SK-N-SH (cell line): ENCODE results near the gene CENATAC. TPM values are rescaled to one million over a fixed set of nuclear protein-coding genes. Genes with fewer than 3 reads are reported as not detected.

Source experiments
- CTCF ChIA-PET: fragments of 300-600, 350-600 bp; formaldehyde crosslinking; extraction: SDS; loops from one replicate; lab custom pipeline; 2021; lab: Yijun Ruan, JAX
- POLR2A ChIA-PET: fragments of 350-600 bp; sonication (Branson Sonifier 250); formaldehyde crosslinking; extraction: SDS; loops from one replicate; lab custom pipeline; 2020; ENCODE audit warnings: antibody characterized with exemption, inconsistent platforms; lab: Yijun Ruan, JAX
- DNase-seq: peaks from one replicate; pipeline ENCODE4 v3.0.0; 2012
- H2AFZ ChIP-seq: fragments of 200-600 bp; sonication (generic); 2 replicates; pipeline ENCODE4 v1.8.1; 2016; ENCODE audit warnings: antibody characterized with exemption, mild to moderate bottlenecking, low read depth
- H3F3A ChIP-seq: fragments of 200-600 bp; sonication (generic); replicated peaks from 2 replicates; pipeline ENCODE3; 2016; ENCODE audit warnings: antibody characterized with exemption, mild to moderate bottlenecking; ENCODE audit not compliant: insufficient read depth
- H3K27ac ChIP-seq, 2 experiments: fragments of 200-500 bp in 1 of 2; fragments of 200-600 bp in 1 of 2; sonication (Bioruptor generic) in 1 of 2; sonication (generic), shearing (Covaris generic) in 1 of 2; 2 replicates each; pipeline versions ENCODE4 v1.5.1 to v1.6.1; 2014 to 2016; ENCODE audit warnings: low read depth in 2 of 2, inconsistent platforms in 1 of 2, low read length in 1 of 2, mild to moderate bottlenecking in 1 of 2, mixed read lengths in 1 of 2
- H3K27me3 ChIP-seq: fragments of 200-600 bp; sonication (generic), shearing (Covaris generic); 2 replicates; pipeline ENCODE4 v1.6.1; 2016; ENCODE audit warnings: mixed run types; ENCODE audit not compliant: insufficient read depth
- H3K36me3 ChIP-seq, 2 experiments: fragments of 200-500 bp in 1 of 2; fragments of 200-600 bp in 1 of 2; sonication (Bioruptor generic) in 1 of 2; sonication (generic) in 1 of 2; replicated peaks in 1 of 2; 2 replicates each; pipeline versions ENCODE3 to v1.5.1; 2014 to 2016; ENCODE audit warnings: low read length in 1 of 2, mild to moderate bottlenecking in 1 of 2; ENCODE audit not compliant: insufficient read depth in 2 of 2, control insufficient read depth in 1 of 2
- H3K4me1 ChIP-seq, 2 experiments: fragments of 200-500 bp in 1 of 2; fragments of 200-600 bp in 1 of 2; sonication (Bioruptor generic) in 1 of 2; sonication (generic), shearing (Covaris generic) in 1 of 2; 2 replicates each; pipeline versions ENCODE4 v1.5.1 to v1.6.1; 2014 to 2016; ENCODE audit warnings: low read depth in 1 of 2, low read length in 1 of 2, mixed run types in 1 of 2; ENCODE audit not compliant: insufficient read depth in 2 of 2, control insufficient read depth in 1 of 2
- H3K4me2 ChIP-seq: fragments of 200-600 bp; sonication (generic), shearing (Covaris generic); 2 replicates; pipeline ENCODE4 v1.6.1; 2017; ENCODE audit warnings: mixed run types
- H3K4me3 ChIP-seq, 2 experiments: fragments of 200-500 bp in 1 of 2; fragments of 200-600 bp in 1 of 2; sonication (Bioruptor generic) in 1 of 2; sonication (generic), shearing (Covaris generic) in 1 of 2; 2 replicates each; pipeline versions ENCODE4 v1.5.1 to v1.8.1; 2014 to 2016; ENCODE audit warnings: low read depth in 2 of 2, inconsistent platforms in 1 of 2, low read length in 1 of 2, mild to moderate bottlenecking in 1 of 2, mixed read lengths in 1 of 2, moderate library complexity in 1 of 2
- H3K79me2 ChIP-seq: fragments of 200-600 bp; sonication (generic); 2 replicates; pipeline ENCODE4 v1.8.1; 2017; ENCODE audit warnings: mild to moderate bottlenecking; ENCODE audit not compliant: insufficient read depth
- H3K9ac ChIP-seq: fragments of 200-600 bp; sonication (generic); 2 replicates; pipeline ENCODE4 v1.6.1; 2017; ENCODE audit warnings: mixed run types
- H3K9me2 ChIP-seq: fragments of 200-600 bp; sonication (generic); 2 replicates; pipeline ENCODE4 v1.6.1; 2017; ENCODE audit warnings: mixed run types
- H3K9me3 ChIP-seq: fragments of 200-600 bp; sonication (generic); 2 replicates; pipeline ENCODE4 v1.6.1; 2017; ENCODE audit warnings: mixed run types, mild to moderate bottlenecking, moderate library complexity
- H4K20me1 ChIP-seq: fragments of 200-600 bp; sonication (generic); 2 replicates; pipeline ENCODE4 v1.6.1; 2017; ENCODE audit warnings: mild to moderate bottlenecking, mixed run types; ENCODE audit not compliant: insufficient read depth
- CHD2 ChIP-seq: fragments of 150-350 bp; IDR thresholded peaks from 2 replicates; pipeline ENCODE4 v1.6.1; 2018; ENCODE audit warnings: low read length; ENCODE audit not compliant: partially characterized antibody
- ELF1 ChIP-seq: IDR thresholded peaks from 2 replicates; pipeline ENCODE4 v1.4.0; 2012
- EP300 ChIP-seq, 2 experiments: IDR thresholded peaks; 2 replicates each; pipeline versions ENCODE4 v1.4.0 to v1.6.1; 2012; ENCODE audit warnings: borderline replicate concordance in 1 of 2, low read depth in 1 of 2, low read length in 1 of 2
- EZH2phosphoT487 ChIP-seq: fragments of 200-600 bp; sonication (generic); IDR thresholded peaks from 2 replicates; pipeline ENCODE4 v1.6.1; 2017; ENCODE audit warnings: low read depth, mixed run types, mild to moderate bottlenecking, antibody characterized with exemption, moderate library complexity, borderline replicate concordance
- FOSL2 ChIP-seq: IDR thresholded peaks from 2 replicates; pipeline ENCODE4 v1.4.0; 2012; ENCODE audit warnings: low read depth, mild to moderate bottlenecking, moderate library complexity, borderline replicate concordance
- FOXJ3 ChIP-seq: sonication (generic); formaldehyde crosslinking; IDR thresholded peaks from 2 replicates; pipeline ENCODE4 v1.5.1; 2020; ENCODE audit warnings: mild to moderate bottlenecking, missing genetic modification reagents
- JUND ChIP-seq: IDR thresholded peaks from 2 replicates; pipeline ENCODE4 v1.4.0; 2012
- MAX ChIP-seq: IDR thresholded peaks from 2 replicates; pipeline ENCODE4 v1.4.0; 2012; ENCODE audit warnings: low read depth
- MEF2A ChIP-seq: IDR thresholded peaks from 2 replicates; pipeline ENCODE4 v1.4.0; 2012; ENCODE audit warnings: low read depth, borderline replicate concordance
- NFIC ChIP-seq: IDR thresholded peaks from 2 replicates; pipeline ENCODE4 v1.4.0; 2012; ENCODE audit warnings: borderline replicate concordance
- PBX3 ChIP-seq: IDR thresholded peaks from 2 replicates; pipeline ENCODE4; 2012
- RAD21 ChIP-seq: IDR thresholded peaks from 2 replicates; pipeline ENCODE4 v1.6.1; 2012; ENCODE audit warnings: mild to moderate bottlenecking, low read length
- RCOR1 ChIP-seq: fragments of 150-350 bp; IDR thresholded peaks from 2 replicates; pipeline ENCODE4 v1.6.1; 2017; ENCODE audit warnings: antibody characterized with exemption, low read length
- RFX5 ChIP-seq: IDR thresholded peaks from 2 replicates; pipeline ENCODE4 v1.6.1; 2012; ENCODE audit warnings: mild to moderate bottlenecking, improper control_type of control experiment, low read length
- RXRA ChIP-seq: IDR thresholded peaks from 2 replicates; pipeline ENCODE4 v1.4.0; 2012; ENCODE audit warnings: low read depth, mild to moderate bottlenecking, borderline replicate concordance
- SMC3 ChIP-seq: IDR thresholded peaks from 2 replicates; pipeline ENCODE4 v1.6.1; 2012; ENCODE audit warnings: low read depth, low read length, improper control_type of control experiment
- TAF1 ChIP-seq: IDR thresholded peaks from 2 replicates; pipeline ENCODE4 v1.6.1; 2012; ENCODE audit warnings: low read depth, mild to moderate bottlenecking, low read length, moderate library complexity, borderline replicate concordance
- TEAD4 ChIP-seq: IDR thresholded peaks from 2 replicates; pipeline ENCODE4 v1.4.0; 2012; ENCODE audit warnings: mild to moderate bottlenecking, borderline replicate concordance; ENCODE audit not compliant: insufficient read depth
- WGBS: methylation state at CpG from one replicate; pipeline ENCODE4 v1.1.6; 2017; ENCODE audit warnings: low lambda C conversion rate; 5-methylcytosine and 5-hydroxymethylcytosine counted together
- polyA plus RNA-seq, 3 experiments: library from polyadenylated mRNA; depleted of rRNA; stranded (reverse); fragments of >200 nt; gene quantifications; 2 replicates each; pipeline ENCODE4 v1.2.3, GENCODE V29; 2012
- TF ChIP-seq, protein P1 (sequence below): IDR thresholded peaks from 2 replicates; pipeline ENCODE4 v1.4.0; 2012; ENCODE audit warnings: low read depth, borderline replicate concordance
- TF ChIP-seq, protein P2 (sequence below): fragments of 200-600 bp; sonication (generic); IDR thresholded peaks from 2 replicates; pipeline ENCODE4 v1.6.1; 2017; ENCODE audit warnings: antibody characterized with exemption, mild to moderate bottlenecking, moderate library complexity

CENATAC gene
- polyA plus RNA-seq, 1 of the 3 experiments (the other 2 are of a cell fraction), result 16.0 TPM

GRCh38 chr11:118956094-118956846 is 41.7 kb upstream of the CENATAC start, which contains the start of gene UPK2:
TSS of gene UPK2 (plus strand) at chr11:118956298. CDS start at chr11:118956351, 53 bp downstream.
- H3K27me3 ChIP-seq, result no peaks in the 10 kb centered on the region
- DNase-seq, result peak; percentile 93

More at GRCh38 chr11:118956094-118956846, 41.7 kb upstream of the CENATAC start, which contains the start of gene UPK2:
- no peak within 1 kb of the TSS for H3K9ac ChIP-seq
- TF ChIP-seq EP300 (IDR thresholded peaks at IDR 0.05; ENCODE audit: borderline replicate concordance in 1 of 2, low read depth in 1 of 2, low read length in 1 of 2) (no peak), RAD21 (peak; percentile 98), TEAD4 (no peak), ELF1 (no peak), RFX5 (no peak), FOSL2 (no peak), MEF2A (no peak), PBX3 (no peak), JUND (no peak), SMC3 (peak; percentile 98), EZH2phosphoT487 (no peak), CHD2 (peak; percentile 56), MAX (no peak), FOXJ3 (CRISPR knock-in tag) (no peak), RCOR1 (no peak), TAF1 (no peak), RXRA (no peak), NFIC (no peak)
- TF ChIP-seq, protein P1, sequence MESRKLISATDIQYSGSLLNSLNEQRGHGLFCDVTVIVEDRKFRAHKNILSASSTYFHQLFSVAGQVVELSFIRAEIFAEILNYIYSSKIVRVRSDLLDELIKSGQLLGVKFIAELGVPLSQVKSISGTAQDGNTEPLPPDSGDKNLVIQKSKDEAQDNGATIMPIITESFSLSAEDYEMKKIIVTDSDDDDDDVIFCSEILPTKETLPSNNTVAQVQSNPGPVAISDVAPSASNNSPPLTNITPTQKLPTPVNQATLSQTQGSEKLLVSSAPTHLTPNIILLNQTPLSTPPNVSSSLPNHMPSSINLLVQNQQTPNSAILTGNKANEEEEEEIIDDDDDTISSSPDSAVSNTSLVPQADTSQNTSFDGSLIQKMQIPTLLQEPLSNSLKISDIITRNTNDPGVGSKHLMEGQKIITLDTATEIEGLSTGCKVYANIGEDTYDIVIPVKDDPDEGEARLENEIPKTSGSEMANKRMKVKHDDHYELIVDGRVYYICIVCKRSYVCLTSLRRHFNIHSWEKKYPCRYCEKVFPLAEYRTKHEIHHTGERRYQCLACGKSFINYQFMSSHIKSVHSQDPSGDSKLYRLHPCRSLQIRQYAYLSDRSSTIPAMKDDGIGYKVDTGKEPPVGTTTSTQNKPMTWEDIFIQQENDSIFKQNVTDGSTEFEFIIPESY, result no peak
- TF ChIP-seq, protein P2, sequence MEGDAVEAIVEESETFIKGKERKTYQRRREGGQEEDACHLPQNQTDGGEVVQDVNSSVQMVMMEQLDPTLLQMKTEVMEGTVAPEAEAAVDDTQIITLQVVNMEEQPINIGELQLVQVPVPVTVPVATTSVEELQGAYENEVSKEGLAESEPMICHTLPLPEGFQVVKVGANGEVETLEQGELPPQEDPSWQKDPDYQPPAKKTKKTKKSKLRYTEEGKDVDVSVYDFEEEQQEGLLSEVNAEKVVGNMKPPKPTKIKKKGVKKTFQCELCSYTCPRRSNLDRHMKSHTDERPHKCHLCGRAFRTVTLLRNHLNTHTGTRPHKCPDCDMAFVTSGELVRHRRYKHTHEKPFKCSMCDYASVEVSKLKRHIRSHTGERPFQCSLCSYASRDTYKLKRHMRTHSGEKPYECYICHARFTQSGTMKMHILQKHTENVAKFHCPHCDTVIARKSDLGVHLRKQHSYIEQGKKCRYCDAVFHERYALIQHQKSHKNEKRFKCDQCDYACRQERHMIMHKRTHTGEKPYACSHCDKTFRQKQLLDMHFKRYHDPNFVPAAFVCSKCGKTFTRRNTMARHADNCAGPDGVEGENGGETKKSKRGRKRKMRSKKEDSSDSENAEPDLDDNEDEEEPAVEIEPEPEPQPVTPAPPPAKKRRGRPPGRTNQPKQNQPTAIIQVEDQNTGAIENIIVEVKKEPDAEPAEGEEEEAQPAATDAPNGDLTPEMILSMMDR, result peak; percentile 93
- H3K4me1 ChIP-seq, result peaks cover 0 to 6% of the 10 kb centered on the region in 2 experiments; a peak in 1 of 4 replicates
- H3K4me2 ChIP-seq, result no peak within 1 kb of the TSS
- no peak within 1 kb of the TSS; a peak in 1 of 4 replicates for H3K4me3 ChIP-seq
- H3K36me3 ChIP-seq, result no peaks in the 10 kb centered on the region
- ChIA-PET POLR2A (interaction anchor here (1.7 kb wide), 1 partner anchor 48 kb away, joined by 4 read pairs; no protein-coding TSS in a partner anchor), CTCF (interaction anchor here (0.6 to 12.7 kb wide), 31 partner anchors 8 to 361 kb away, joined by 3 to 186 read pairs (median 5); partner anchors contain the start of genes BCL9L, CENATAC, CXCR5 and DDX6)
- H4K20me1 ChIP-seq, result no peaks in the 10 kb centered on the region
- H3K9me2 ChIP-seq, result no peaks in the 10 kb centered on the region
- no peak within 1 kb of the TSS for H3K27ac ChIP-seq
- 5% methylated on average over 6 of the region's 7 CpGs for WGBS
- H3K9me3 ChIP-seq, result no peaks in the 10 kb centered on the region
- H2AFZ ChIP-seq, result no peak within 1 kb of the TSS
- H3F3A ChIP-seq, result no peaks in the 10 kb centered on the region
- no peaks in the 10 kb centered on the region for H3K79me2 ChIP-seq
